GM19023 (cell line): ENCODE measurements around the gene DECR2.

ENCODE experiments used
- ATAC-seq: cut with Tn5 transposase; IDR thresholded peaks from one replicate; pipeline ENCODE4 v1.9.1; 2021; ENCODE audit warnings: mild to moderate bottlenecking, moderate library complexity; ENCODE audit not compliant: unreplicated experiment

Gene DECR2

GRCh38 chr16:427250-427649 lies 25.6 kb downstream of the DECR2 start:
- no peak for ATAC-seq

- no peak for ATAC-seq
Measured at GRCh38 chr16:430904-431303, 29.2 kb downstream of the DECR2 start.

GRCh38 chr16:440627-441026 lies 38.9 kb downstream of the DECR2 start:
- ATAC-seq, result no peak

GRCh38 chr16:441447-441846 lies 39.8 kb downstream of the DECR2 start:
- no peak for ATAC-seq

- ATAC-seq, result no peak
Measured at GRCh38 chr16:442976-443375, 41.3 kb downstream of the DECR2 start.

- no peak for ATAC-seq
Measured at GRCh38 chr16:444027-444426, 42.3 kb downstream of the DECR2 start.

- ATAC-seq, result no peak
Measured at GRCh38 chr16:445566-445965, 43.9 kb downstream of the DECR2 start.

- no peak for ATAC-seq
Measured at GRCh38 chr16:450385-450784, 48.7 kb downstream of the DECR2 start.

GRCh38 chr16:450785-451512 lies 49.3 kb downstream of the DECR2 start:
- ATAC-seq, result no peak

GRCh38 chr16:454397-454940 lies 52.8 kb downstream of the DECR2 start:
- no peak for ATAC-seq

GRCh38 chr16:455453-455852 lies 53.8 kb downstream of the DECR2 start:
- ATAC-seq, result no peak

GRCh38 chr16:456891-457483 lies 55.3 kb downstream of the DECR2 start:
- no peak for ATAC-seq

GRCh38 chr16:457732-458400 lies 56.2 kb downstream of the DECR2 start:
- no peak for ATAC-seq

- ATAC-seq, result no peak
Measured at GRCh38 chr16:459761-460160, 58.1 kb downstream of the DECR2 start.

- no peak for ATAC-seq
Measured at GRCh38 chr16:460787-461186, 59.1 kb downstream of the DECR2 start.
